Heart left ventricle (tissue), 13 donors: ENCODE measurements around the gene PAIP2B.

Source experiments
- POLR2A ChIP-seq, 2 donors: fragments of 450-650 bp; IDR thresholded peaks; one replicate each; pipeline ENCODE4 v1.6.1; 2017; ENCODE audit warnings: antibody characterized with exemption in 2 of 2, mild to moderate bottlenecking in 2 of 2, moderate library complexity in 2 of 2
- TF ChIP-seq, protein P1 (sequence below), 12 donors: fragments of 200-600 bp; sonication (generic) in 4 of 12; IDR thresholded peaks; one replicate each; pipeline versions ENCODE4 v1.5.0 to v1.8.0; 2018 to 2022; ENCODE audit warnings: antibody characterized with exemption in 12 of 12, mild to moderate bottlenecking in 5 of 12
- donor health status: ischemic (EF 13 %, LVEDD 7.1; RV severe dilation, severe dysfunction).
- donor health status: DM: no; HTN: yes; CAD: no.
- donor health status: DM: no; HTN: no; CAD: no.
- donor health status: ischemic (EF 25% LVEDD 6.9; RV normal size, moderate dysfunction).
- donor health status: ischemic (EF 25% LVEDD 5.7; RV mildly dilated, moderate dysfunction).
- donor health status: ischemic (EF 35%, LVEDD 5.7; RV mildly dilated, moderate dysfunction).
- donor health status: nonischemic (EF 11% LVEDD 7.7; RV severe dilation, severe dysfunction).
- donor health status: DM: yes; HTN: yes; CAD: no.
- donor health status: PGD.
- donor health status: ischemic (EF 29% LVEDD 5.4; RV normal size, mild dysfunction).
- donor health status: nonischemic (EF 23%, LVEDD 6.1; RV moderate dilation, normal function).

DNA sequence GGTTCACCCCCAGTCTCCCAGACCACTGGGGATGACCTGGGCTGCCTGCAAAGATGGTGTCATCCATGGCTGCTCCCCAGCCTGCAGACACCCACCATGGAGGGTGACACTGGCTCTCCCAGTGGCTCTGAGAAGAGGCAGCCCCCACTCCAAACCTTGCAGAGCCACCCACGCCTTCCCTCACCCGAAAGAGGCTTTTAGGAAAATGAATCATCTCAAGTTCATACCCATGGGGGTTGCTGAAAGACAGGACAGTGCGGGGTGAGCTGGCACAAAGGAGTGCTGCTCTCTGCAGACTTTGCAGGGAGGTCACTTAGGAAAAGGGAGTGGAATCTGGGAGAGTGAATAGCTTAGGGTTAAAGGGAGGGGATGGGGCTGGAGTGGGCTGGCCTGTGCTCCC lies 60.1 kb downstream of the PAIP2B start:
- TF ChIP-seq, protein P1, sequence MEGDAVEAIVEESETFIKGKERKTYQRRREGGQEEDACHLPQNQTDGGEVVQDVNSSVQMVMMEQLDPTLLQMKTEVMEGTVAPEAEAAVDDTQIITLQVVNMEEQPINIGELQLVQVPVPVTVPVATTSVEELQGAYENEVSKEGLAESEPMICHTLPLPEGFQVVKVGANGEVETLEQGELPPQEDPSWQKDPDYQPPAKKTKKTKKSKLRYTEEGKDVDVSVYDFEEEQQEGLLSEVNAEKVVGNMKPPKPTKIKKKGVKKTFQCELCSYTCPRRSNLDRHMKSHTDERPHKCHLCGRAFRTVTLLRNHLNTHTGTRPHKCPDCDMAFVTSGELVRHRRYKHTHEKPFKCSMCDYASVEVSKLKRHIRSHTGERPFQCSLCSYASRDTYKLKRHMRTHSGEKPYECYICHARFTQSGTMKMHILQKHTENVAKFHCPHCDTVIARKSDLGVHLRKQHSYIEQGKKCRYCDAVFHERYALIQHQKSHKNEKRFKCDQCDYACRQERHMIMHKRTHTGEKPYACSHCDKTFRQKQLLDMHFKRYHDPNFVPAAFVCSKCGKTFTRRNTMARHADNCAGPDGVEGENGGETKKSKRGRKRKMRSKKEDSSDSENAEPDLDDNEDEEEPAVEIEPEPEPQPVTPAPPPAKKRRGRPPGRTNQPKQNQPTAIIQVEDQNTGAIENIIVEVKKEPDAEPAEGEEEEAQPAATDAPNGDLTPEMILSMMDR (IDR thresholded peaks at IDR 0.05), result no peak
- TF ChIP-seq POLR2A (IDR thresholded peaks at IDR 0.05), result no peak
